ENCODE measurements around the gene RAB37. TPM values are rescaled to one million over a fixed set of nuclear protein-coding genes. Genes with fewer than 3 reads are reported as not detected.

Gene RAB37
- total and polyA plus RNA-seq, 9 of the 15 experiments (the other 6 are each of a cell fraction or from before 2014, with no cell fraction given) = 0.03 to 0.27 (median 0.11) TPM; not detected in 4

GRCh38 chr17:74784125-74784810 is 47.2 kb downstream of the RAB37 start:
- H3K27ac ChIP-seq (ENCODE audit: extremely low read depth, low read depth, low read length) = no peak overlapping the region
- no peaks in the 10 kb centered on the region for H3K27me3 ChIP-seq (ENCODE audit: control insufficient read depth in 2 of 2, insufficient read depth in 2 of 2, low read length in 2 of 2)
- H3K79me2 ChIP-seq (ENCODE audit: control insufficient read depth, insufficient read depth, low read length) = no peaks in the 10 kb centered on the region
- POLR2A ChIA-PET = interaction anchor here (0.6 to 1.2 kb wide), 2 partner anchors 177 to 271 kb away, joined by 3 to 4 read pairs; no protein-coding TSS in a partner anchor
- no peak overlapping the region for H2AFZ ChIP-seq (ENCODE audit: low read depth, low read length)
- no peak overlapping the region for H3K9ac ChIP-seq (ENCODE audit: insufficient read depth in 1 of 2, low read depth in 2 of 2, low read length in 2 of 2)
- H3K4me1 ChIP-seq (replicated peaks in 1 of 2; ENCODE audit: control insufficient read depth in 2 of 2, insufficient read depth in 2 of 2, low read length in 2 of 2) = peaks cover 2 to 4% of the 10 kb centered on the region in 2 experiments; a peak in 3 of 5 replicates
- CTCF ChIA-PET (ENCODE audit: low intra/inter-chr PET ratio) = interaction anchor here (0.7 kb wide), 1 partner anchor 40 kb away, joined by 3 read pairs; no protein-coding TSS in a partner anchor
- intact Hi-C loops (cut with micrococcal nuclease) (no loop called here), in situ Hi-C loops (cut with MboI) (no loop called here)
- H3K36me3 ChIP-seq (ENCODE audit: control insufficient read depth, insufficient read depth, low read length) = peaks cover 16% of the 10 kb centered on the region; the same call in 2 of the 3 replicates
- peaks cover 2% of the 10 kb centered on the region for H3K9me1 ChIP-seq (ENCODE audit: control insufficient read depth, insufficient read depth, low read length)
- BruUV-seq (replicated peaks) = no TSS peak
- no peak overlapping the region for H3K4me3 ChIP-seq
- H3K9me3 ChIP-seq (replicated peaks; ENCODE audit: control insufficient read depth, insufficient read depth, low read depth, low read length) = no peaks in the 10 kb centered on the region
- H3K4me2 ChIP-seq (ENCODE audit: insufficient read depth, low read length) = no peak overlapping the region
- DNase-seq (ENCODE audit: extremely low read depth in 1 of 4, low spot score in 3 of 4) = no peak
- WGBS (ENCODE audit: insufficient coverage, low coverage, missing lambda C conversion rate) = 85% methylated on average over 5 of the region's 5 CpGs
- no peak for FAIRE-seq
- peaks cover 14% of the 10 kb centered on the region; the same call in 1 of the 2 replicates for H4K20me1 ChIP-seq (replicated peaks; ENCODE audit: control insufficient read depth, insufficient read depth, low read length)
- no peak for ATAC-seq
- TF ChIP-seq ZNF274 (IDR thresholded peaks at IDR 0.05; ENCODE audit: borderline replicate concordance, low read depth, low read length) = no peak
- TF ChIP-seq PHB (CRISPR knock-in tag; IDR thresholded peaks at IDR 0.05) = no peak
- no peak for TF ChIP-seq HNRNPL (IDR thresholded peaks at IDR 0.05; ENCODE audit: low read depth, low read length)
- no peak for TF ChIP-seq ATF7 (IDR thresholded peaks at IDR 0.05)
- TF ChIP-seq ZNF384 (IDR thresholded peaks at IDR 0.05; ENCODE audit: low read depth, low read length) = no peak
- no peak for TF ChIP-seq ZNF134 (CRISPR knock-in tag; conservative IDR thresholded peaks at IDR 0.05)
- TF ChIP-seq LARP7 (IDR thresholded peaks at IDR 0.05) = no peak
- no peak for TF ChIP-seq ZNF318 (IDR thresholded peaks at IDR 0.05; ENCODE audit: borderline replicate concordance in 1 of 2, low read depth in 1 of 2)
- TF ChIP-seq, protein P1, sequence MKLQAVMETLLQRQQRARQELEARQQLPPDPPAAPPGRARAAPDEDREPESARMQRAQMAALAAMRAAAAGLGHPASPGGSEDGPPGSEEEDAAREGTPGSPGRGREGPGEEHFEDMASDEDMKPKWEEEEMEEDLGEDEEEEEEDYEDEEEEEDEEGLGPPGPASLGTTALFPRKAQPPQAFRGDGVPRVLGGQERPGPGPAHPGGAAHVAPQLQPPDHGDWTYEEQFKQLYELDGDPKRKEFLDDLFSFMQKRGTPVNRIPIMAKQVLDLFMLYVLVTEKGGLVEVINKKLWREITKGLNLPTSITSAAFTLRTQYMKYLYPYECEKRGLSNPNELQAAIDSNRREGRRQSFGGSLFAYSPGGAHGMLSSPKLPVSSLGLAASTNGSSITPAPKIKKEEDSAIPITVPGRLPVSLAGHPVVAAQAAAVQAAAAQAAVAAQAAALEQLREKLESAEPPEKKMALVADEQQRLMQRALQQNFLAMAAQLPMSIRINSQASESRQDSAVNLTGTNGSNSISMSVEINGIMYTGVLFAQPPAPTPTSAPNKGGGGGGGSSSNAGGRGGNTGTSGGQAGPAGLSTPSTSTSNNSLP (IDR thresholded peaks at IDR 0.05; ENCODE audit: borderline replicate concordance, low read depth, low read length) = no peak
- TF ChIP-seq IFI16 (CRISPR knock-in tag; IDR thresholded peaks at IDR 0.05) = no peak
- TF ChIP-seq POLR3G (IDR thresholded peaks at IDR 0.05; ENCODE audit: extremely low read depth, insufficient read length, insufficient replicate concordance) = no peak

All from K562 (cell line).